Anterior cingulate cortex (tissue), 58 donors: ENCODE results near the gene DIS3L2.

ENCODE experiments used
- DNase-seq, 58 donors: peaks; one replicate each; lab custom pipeline; 2025; lab: John Stamatoyannopoulos, UW

Gene DIS3L2

DNA sequence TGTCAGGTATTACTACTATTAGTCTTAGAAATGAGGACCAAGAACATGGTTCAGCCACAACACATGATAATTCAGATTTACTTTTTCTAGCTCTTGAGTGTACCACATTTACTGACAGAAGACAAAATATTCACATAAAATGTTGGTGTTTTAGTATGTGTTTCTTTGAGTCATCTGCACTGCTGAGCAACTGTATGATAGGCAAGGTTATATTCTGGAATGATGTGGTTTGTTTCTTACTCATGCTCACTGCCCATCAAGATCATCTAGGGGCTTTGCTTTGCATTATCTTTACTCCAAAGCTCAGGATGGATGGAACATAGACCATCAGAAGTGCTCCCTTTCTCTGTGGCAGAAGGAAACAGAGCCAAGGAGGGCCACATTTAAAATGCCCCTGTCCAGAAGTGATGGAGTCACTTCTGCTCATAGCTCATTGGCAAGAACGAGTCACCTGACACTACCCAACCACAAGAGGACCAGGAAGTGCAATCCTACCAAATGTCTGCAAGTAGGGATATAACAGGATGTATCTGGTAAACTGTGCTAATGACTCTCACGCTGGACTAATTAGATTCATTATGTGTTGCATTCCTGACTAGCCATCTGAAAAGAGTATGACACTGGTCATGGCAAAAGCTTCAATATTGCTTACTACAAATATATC, 81.5 kb downstream of the DIS3L2 start:
- DNase-seq = no peak

DNA sequence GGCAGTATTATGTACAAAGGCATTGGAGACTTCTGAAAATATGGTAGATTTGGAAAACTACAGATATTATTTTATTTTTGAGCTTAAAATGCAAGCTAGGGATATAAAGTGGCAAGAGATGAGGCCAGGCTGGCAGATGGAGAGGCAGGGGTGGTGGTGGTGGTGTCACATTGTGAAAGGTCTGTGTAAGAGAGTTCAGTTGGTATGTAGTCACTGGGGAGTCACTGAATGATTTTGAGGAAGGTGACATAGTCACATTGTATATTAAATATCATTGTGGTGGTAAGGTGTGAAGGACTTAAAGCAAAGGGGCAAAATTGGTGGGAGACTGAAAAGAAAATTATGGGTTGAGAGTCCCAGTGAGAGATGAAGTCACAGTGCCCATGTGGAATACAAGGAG, 82.5 kb downstream of the DIS3L2 start:
- DNase-seq = no peak

DNA sequence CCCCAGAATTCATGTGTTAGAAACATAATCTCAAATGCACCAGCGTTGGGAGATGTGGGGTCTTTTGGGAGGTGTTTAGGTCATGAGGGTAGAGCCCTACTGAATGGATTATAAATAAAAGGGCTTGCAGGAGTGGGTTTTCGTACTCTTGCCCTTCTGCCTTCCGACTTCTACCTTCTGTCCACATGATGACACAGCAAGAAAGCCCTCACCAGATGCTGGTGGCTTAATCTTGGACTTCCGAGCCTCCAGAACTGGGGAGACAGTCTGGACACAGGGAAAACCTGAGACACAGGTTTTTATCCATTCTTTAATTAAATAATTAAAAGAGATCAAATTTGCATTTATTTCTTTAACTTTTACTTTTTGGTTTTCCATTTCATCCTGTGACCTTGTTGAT, 87.8 kb downstream of the DIS3L2 start:
- no peak for DNase-seq

DNA sequence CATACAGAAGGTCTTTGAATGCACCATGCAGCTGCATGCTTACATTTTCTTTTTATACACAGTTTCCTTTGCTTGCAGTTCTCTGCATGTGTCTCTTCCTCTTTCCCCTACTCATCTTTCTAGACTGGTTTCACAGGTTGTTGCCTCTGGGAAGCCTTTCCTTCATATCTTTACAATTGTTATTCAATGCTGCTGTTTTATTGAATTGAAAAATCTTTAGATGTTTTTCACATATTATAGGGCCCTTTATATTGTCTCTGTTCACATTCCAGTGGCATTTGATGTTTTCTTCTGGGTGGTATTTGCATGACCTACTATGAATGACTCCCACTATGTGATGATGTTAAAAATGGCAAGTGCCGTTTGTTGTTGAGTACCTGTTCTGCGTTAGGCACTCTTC, 91.1 kb downstream of the DIS3L2 start:
- no peak for DNase-seq

DNA sequence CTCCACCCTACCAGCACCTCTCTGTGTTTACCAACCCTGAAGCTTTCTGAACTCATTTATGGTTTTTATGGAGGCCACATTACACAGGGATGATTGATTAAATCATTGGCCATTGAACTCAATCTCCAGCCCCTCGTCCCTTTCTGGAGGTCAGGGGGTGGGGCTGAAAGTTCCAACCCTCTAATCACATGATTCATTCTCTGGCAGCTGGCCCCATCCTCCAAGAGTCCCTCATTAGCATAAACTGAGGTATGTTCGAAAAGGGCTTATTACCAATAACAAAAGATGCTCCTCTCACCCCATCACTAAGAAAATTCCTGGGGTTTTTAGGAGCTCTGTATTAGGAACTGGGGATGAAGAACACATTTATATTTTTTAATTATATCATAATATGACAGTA, 92.3 kb downstream of the DIS3L2 start:
- peak in 1 of 58 donors; percentile 1 for DNase-seq

DNA sequence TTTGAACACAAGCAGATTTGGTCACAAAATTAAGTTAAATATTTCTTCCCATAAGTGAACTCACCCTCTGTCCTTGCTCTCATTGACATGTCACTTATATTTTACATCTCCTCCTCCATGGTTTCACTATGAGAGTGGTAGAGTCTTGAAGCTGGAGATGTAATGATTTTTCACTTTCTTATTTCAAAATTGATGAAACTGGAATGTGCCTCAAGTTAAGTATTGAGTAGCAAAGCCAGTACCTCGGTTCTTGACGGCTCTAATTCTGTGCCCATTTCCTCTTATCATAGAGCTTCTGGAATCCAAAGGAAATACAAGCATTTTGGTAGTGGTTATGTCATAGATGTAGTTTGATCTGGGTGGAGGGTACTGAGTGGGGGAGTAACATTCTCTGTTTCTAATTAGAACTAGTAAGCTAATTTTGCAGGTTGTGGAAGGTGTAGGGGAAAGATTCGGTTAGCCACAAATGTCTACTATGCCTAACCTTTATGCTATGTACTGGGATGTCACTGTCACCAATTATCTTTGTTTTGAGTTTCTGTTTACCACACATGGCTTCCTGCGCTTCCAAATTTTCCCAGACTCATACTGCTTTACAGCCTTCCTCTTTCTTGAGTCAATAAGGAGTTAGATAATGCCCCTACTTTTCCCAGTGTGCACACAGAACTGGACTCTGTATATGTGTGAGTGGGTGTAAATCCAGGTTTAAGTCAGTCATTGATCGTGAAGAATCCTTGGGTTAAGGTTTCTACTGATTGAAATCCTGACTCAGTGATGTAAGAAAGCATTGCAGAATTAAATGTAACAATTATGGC, 96.8 kb downstream of the DIS3L2 start:
- no peak for DNase-seq

DNA sequence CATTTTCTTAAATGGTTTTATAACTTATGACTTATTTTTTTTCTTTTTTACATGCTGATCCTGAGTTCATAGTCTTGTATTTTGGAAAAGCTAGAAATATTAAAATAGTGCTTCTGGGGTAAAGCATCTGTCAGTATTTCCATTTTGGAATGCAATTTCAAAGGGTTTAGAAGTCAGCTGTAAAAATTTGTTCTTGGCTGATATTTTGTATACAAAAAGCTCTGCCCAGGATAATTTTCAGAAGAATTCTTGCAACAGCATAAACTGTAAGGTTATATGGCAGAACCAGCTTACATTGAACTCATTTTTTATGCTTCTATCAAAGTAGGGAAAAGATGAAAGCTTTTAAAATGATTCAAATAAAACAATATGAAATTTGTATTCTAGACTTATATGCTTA, 97.4 kb downstream of the DIS3L2 start:
- no peak for DNase-seq

DNA sequence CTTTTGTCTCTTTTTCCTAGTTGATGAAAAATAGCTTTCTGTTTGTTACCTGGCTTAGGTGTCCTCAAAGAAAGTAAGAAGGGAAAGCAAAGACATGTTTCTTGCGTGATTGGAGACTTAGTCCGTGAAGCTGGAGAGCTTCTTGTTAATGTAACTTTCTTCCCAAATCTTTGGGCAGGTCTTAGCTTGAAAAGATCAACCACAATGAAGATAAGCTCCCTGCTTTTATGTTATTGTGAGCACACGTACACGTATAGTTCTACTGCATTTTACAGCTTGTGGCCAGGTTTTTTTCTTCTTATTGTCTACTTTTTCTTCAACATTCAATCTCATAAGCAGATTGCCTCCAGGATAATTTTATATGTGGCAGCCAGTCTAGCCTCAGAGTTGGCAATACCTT, 99.8 kb downstream of the DIS3L2 start:
- no peak for DNase-seq

DNA sequence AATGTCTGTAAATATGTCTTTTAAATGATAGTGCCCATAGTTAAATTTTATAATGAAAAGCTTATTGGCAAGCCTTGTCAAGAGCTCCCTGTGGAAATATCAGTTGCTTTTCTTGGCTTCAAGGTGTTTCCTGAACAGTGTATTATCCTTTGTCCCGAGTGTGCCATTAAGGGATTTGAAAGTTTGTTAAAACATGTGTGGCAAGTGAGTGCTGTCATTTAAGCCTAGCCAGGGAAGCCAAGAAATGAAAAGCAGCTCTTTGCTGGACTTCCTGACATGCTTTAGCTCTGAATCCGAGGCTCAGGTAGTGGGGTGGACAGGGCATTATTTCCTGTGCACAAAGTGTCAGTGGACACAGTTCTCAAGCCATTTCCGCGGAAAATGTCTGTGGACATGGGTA, 111.5 kb downstream of the DIS3L2 start:
- DNase-seq = no peak

DNA sequence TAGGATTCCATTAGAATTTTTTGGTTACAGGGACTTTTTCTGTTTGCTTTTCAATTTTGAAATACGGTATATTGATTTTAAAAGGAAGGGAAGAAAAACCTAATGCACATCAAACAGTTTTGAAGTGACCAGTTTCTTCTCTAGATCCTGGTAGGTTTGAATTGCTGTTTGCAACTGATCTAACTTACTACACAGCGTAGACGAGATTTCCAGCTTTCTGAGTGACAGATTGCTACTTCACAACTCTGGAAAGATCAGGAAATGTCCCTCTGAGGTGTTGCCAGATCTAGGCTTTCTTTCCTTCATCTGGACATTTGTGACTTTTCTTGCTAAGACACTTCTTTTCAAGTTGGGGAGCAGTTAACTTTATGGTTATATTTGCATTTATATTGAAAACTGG, 112.2 kb downstream of the DIS3L2 start:
- DNase-seq = no peak

DNA sequence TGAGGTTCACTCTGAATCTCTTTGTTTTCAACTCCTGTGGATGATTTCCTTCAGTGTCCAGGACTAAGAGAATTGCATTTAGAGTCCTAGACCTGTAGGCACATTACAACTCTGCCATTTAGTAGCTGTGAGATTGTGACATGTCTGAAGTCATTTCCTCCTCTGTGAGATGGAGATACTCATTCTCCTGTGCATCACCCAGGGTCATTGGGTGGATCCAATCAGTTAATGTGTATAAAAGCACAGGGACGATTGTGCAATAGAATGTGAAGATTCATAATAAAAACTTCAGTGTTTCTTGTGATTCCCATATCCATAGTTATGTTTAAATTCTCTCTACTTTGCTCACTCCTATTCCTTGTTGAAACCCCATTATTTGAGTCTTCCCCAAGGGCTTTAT, 113.6 kb downstream of the DIS3L2 start:
- no peak for DNase-seq

DNA sequence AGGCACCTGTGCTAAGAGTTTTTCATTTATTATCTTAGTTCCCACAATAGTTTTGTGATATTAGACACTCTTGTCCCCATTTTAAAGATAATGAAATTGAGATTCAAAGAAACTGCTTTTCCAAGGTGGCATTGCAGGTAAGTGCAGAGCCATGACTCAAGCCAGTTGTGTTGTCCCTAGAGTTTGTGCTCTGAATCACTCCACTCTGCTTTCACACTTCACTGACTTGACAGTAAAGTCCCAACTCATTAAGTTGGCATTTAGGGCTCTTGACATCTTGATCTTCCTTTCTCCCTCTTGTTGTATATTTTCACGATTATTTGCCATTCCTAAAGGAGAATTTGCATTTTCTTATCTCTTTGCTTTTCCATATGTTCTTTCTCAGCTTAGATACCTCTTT, 114.3 kb downstream of the DIS3L2 start:
- DNase-seq = no peak

DNA sequence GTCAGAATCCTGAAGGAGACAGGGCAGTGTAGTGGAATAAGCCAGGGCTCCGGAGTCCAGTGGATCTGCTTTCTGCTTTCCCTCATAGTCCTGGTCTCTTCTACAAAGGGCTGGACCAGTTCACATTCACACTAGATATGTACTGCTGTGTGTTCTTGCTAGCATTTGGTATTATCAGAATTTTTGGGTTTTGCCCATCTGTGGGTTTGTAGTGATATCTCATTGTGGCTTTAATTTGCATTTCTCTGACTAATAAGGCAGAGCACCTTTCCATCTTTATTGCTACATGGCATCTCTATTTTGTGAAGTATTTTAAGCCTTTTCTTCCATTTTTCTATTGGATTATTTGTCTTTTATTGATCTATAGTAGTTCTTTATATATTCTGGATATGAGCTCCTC, 114.8 kb downstream of the DIS3L2 start:
- DNase-seq = no peak

DNA sequence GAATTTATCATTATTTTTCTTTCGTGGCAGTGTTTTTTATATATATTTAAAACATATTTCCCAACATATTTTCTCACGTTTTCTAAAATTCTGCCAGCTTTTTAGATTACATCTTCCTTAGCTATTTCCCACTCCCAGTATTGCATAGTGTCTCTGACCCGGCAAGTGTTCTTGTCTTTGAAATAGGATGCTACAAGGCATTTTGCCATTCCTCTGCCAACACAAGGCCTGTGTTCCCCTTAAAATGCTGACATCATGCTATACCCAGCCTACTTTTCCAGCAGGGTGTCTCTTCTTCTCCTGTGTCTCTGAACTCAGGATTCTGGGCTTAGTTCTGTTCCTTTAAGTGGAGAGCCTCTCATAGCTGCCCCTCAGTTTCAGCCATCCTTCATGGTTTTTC, 115.2 kb downstream of the DIS3L2 start:
- peak in 2 of 58 donors; percentile 4 for DNase-seq

DNA sequence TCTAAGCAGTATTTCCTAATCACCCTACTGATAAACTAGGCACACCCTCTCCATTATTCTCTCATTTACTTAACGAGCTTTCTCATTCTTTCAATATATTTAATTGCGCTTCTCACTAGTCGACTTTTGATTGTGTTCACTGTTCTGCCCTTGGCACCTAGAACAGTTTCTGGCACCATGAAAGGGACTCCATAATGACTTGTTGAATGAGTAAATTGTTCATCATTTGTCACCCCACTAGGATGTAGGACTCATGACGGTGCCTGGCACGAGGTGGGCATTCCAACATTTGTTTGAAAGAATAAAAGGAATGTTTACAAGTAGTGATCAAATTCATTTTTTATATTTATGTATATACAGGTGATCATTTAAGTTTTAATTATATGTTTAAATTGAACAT, 123.7 kb downstream of the DIS3L2 start:
- DNase-seq = peak in 10 of 58 donors; percentile 4 to 43 (median 26)

DNA sequence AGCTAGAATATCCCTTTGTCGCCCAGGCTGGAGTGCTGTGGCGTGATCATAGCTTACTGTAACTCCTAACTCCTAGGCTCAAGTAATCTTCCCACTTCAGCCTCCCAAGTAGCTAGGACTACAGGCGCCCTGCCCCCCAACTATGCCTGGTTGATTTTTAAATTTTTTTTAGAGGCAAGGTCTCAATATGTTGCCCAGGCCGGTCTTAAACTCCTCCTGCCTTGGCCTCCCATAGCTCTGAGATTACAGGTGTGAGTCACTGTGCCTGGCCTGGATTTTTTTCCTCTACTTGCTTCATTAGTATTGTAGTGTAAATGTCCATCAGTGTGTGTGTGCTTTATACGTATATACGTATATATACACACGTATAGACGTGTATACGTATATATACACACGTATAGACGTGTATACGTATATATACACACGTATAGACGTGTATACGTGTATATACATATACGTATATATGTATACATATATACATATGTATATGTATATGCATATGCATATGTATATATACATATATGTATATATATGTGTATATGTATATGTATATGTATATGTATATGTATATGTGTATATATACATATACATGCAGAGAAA, 124.4 kb downstream of the DIS3L2 start:
- no peak for DNase-seq

DNA sequence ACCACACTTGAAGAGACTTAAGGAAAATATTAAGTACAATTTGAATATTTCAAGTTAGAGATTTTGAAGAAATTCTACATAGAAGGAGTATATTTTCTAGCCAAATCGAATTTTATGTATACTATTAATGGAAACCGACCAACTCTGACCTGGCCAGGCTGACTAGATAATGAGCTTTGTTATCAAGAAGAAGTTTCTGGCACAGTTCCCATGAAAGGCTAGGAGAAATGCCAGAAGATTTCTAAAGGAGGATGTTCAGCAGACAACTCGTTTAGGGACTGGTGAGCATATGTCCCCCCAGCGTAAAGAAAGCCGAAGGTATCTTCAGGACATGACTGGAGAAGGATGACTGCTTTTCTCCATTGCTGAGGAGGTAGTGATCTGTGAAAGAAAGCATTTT, 127.3 kb downstream of the DIS3L2 start:
- no peak for DNase-seq

DNA sequence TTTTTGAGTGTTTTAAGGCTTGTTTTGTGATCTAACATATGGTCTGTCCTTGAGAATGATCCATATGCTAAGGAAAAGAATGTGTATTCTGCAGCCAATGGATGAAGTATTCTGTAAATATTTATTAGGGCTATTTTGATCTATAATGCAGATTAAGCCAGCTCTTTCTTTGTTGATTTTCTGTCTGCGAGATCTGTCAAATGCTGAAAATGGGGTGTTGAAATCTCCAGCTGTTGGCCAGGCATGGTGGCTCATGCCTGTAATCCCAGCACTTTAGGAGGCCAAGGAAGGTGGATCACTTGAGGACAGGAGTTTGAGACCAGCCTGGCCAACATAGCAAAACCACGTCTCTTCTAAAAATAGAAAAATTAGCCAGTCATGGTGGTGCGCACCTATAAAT, 132.7 kb downstream of the DIS3L2 start:
- no peak for DNase-seq

DNA sequence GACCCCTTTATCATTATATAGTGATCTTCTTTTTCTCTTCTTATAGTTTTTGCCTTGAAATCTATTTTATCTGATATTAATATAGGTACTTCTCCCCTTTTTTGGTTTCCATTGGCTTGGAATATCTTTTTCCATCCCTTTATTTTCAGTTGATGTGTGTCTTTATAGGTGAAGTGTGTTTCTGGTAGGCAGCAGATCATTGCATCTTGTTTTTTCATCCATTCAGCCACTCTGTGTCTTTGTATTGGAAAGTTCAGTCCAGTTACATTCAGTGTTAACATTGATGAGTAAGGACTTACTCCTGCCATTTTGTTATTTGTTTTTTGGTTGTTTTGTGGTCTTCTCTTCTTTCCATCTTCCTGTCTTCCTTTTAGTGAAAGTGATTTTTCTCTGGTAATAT, 133.4 kb downstream of the DIS3L2 start:
- DNase-seq = no peak

DNA sequence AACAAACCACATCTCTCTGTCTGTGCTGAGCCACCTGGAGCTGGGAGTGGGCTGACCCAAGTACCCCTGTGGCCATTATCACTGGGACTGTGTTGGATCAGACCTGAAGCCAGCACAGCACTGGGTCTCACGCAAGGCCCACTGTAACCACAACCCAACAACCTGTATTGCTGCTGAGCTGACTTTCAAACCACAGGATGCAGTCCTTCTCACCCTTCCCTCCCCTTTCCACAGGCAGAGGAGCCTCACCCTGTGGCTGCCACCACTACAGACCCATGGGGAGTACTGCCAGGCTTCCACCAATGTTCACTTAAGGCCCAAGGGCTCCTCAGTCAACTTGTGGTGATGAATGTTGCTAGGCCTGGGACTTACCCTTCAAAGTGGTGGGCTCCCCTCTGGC, 135.7 kb downstream of the DIS3L2 start:
- no peak for DNase-seq

DNA sequence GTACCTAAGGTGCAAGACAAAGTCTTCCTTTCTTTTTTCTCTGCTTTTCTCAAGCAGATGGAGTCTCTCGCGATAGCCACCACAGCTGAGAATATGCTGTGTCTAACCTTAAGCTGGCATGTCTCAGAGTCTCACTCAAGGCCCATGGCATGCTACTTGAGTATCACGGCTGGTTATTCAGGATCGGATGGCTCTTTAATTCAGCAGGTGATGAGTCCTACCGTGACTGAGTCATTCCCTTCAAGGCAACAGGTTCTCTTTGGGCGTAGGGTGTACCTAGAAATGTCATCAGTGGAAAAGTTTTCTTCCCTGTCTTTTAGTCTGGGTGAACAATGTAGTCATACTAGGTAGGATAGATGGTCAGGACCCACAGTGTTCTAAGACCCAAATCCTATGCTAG, 136.2 kb downstream of the DIS3L2 start:
- DNase-seq = no peak

DNA sequence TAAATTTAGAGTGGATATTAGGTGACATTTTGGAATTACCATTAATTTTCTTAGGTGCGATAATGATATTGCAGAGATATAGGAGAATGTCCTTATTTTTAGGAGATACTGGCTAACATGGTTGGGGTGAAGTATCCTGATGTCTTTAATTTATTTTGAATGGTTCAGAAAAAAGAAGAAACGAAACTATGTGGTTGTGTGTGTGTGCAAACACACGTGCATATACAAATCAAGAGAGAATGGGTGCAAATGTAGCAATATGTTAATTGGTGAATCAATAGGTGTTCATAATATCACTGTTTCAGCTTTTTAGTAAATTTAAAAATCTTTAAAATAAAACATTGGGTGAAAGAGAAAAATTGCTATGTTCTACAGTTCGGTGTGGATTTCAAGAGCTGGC, 140.9 kb downstream of the DIS3L2 start:
- no peak for DNase-seq
